ENCODE results near the gene MAPK10. TPM values are rescaled to one million over a fixed set of nuclear protein-coding genes. Genes with fewer than 3 reads are reported as not detected.

Gene MAPK10
- 3.3 TPM for polyA plus RNA-seq (ENCODE audit: insufficient read length)

DNA sequence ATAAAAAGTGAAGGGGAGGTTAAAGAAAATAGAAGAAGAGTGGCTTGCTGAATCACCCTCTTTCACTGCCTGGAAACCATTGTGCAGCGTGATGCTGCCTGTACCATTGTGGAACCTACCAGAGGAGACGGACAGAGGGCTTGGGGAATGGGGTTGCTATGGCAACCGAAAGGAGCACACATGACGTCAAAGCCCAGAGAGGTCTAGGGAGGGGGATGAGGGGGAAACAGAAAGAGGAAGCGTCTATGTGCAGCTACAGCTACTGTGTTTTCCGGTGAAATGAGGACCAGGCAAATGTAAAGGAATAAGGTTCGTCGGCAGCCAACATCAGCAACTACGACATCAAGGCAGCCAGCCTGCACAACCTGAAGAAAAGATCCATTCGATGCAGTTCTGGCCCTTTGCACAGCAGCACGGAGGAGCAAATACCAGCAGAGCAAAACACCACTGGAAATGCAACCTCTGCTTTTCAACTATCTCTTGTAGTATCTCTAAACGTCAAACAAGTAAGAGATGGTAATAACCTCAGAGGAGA lies at the start of gene MAPK10:
TSS of gene MAPK10 (minus strand) at position 110 of the 535 bp plus-strand sequence.
- peak; percentile 75 for DNase-seq (ENCODE audit: low read depth)

- no peak for DNase-seq (ENCODE audit: low read depth)
Observed at GRCh38 chr4:86403575-86403974, 43.7 kb upstream of the MAPK10 start.

DNA sequence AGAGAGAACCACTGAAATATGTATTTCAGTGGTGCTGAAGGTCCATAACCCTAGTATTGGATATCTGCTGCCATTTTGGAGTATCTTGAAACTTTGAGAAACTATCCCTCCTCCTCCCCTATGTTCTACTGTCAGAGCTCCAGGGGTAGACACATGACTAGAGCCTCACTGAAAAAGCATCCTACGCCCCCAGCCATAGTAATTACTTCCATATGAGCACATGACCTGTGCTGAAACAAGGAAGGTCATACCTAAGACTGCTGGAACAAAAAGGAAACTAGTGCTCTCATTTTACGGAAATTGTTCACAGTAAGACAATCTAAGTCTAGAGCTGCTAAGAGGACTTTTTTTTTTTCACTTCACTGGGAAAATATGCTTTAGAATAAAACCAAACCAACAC lies 42.0 kb upstream of the MAPK10 start:
- DNase-seq (ENCODE audit: low read depth), result no peak

DNA sequence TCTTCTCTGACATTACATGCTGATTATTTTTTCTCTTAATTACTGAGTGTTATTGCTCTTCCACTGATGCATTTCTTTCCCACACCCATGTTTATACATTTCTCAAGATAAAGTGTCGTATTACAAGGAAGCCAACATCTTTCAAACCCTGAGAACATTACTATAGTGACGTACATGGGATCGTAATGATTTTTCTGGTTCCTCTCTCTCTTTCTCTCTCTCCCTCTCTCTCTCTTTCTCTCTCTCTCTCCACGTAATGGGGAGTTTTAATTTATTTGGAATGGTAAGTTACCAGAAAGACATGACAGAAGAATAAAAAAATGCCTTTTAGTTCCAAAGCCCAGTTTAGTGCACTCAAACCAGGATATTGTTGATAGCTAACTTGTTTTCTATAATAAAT lies 40.4 kb upstream of the MAPK10 start:
- no peak for DNase-seq (ENCODE audit: low read depth)

DNA sequence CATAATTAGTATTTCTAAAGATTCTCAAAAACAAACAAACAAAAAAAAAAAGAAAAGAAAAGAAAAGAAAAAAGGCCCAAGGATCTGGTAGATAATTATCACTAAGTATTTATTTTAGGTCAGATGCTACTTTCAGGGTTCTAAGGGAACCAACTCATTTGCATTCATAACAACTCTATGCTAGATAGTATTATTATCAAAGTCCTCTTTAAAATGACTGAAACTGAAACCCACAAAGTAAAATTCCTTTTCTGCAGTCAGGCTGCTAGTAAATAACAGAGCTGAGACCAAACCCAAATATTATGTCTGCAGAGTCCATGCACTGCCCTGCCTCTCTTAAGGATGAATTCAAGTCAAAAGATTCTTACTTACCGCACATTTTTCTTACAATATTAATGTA lies 38.3 kb upstream of the MAPK10 start:
- DNase-seq (ENCODE audit: low read depth), result no peak

- no peak for DNase-seq (ENCODE audit: low read depth)
Observed at GRCh38 chr4:86393749-86394148, 33.9 kb upstream of the MAPK10 start.

- DNase-seq (ENCODE audit: low read depth), result no peak
Observed at GRCh38 chr4:86389664-86390063, 29.8 kb upstream of the MAPK10 start.

GRCh38 chr4:86388252-86388651 lies 28.4 kb upstream of the MAPK10 start:
- DNase-seq (ENCODE audit: low read depth), result no peak

GRCh38 chr4:86386817-86387415 lies 27.1 kb upstream of the MAPK10 start:
- DNase-seq (ENCODE audit: low read depth), result no peak

DNA sequence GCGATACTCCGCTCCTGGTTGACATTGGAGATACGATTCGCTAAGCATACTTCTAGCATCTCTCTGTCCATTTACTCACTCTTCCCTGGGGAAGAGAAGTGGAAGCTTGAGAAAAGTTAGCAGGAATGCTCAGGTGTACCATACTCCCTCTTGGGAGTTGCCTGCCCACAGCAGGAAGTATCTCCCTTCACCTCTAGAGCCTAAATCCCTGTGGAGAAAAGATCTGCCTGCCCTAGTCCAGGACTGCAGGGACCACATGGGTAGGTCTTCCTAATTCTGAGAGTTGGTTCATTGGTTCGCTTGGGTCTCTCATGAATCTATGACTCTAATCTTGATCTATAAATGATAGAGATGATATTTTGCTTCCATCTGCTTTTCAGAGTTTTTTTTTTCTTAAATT lies 26.3 kb upstream of the MAPK10 start:
- DNase-seq (ENCODE audit: low read depth), result no peak

DNA sequence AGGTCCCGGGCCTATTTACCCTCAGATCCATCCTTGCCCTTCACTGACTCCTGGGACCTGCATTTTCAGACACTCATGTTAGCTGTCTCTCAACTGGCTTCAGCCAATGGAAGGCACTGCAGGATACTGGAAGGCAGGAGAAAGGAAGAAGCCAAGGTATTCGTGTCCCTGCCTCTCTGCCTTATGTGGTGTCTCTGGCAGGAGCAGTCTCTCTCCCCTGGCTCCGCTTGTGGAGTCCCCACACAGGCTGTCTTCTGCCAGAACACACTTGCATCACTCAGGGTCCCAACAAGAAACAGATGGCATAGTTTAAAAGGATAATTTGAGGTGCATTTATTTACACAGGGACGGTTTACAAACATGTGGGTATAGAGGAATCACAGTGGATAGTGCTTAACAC lies 21.6 kb upstream of the MAPK10 start:
- no peak for DNase-seq (ENCODE audit: low read depth)

DNA sequence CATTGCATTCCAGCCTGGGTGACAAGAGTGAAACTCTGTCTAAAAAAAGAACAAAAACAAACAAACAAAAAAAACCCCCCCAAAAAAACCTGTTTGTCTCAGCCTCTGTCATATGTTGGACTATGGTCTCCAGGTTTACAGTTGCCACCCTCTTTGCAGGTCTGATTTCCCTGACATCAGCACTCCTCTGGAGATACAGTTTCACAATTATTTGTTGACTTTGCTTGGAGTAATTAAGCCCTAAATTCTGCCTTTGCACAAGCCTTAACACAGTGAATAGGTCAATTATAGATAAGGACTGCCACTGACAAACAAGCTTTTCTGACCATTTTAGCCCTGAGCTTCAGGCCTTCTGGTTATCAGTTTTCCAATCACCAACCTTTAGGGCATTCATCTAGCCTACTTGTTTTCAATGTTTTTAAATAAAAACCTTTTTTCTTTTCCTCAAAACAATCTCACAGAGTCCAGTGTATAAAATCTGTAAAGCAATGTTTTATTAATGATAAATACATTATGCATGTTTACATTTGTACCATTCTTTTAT lies 20.4 kb upstream of the MAPK10 start:
- no peak for DNase-seq (ENCODE audit: low read depth)

- DNase-seq (ENCODE audit: low read depth), result no peak
Observed at GRCh38 chr4:86376850-86377249, 17.0 kb upstream of the MAPK10 start.

- no peak for DNase-seq (ENCODE audit: low read depth)
Observed at GRCh38 chr4:86368433-86368832, 8.6 kb upstream of the MAPK10 start.

DNA sequence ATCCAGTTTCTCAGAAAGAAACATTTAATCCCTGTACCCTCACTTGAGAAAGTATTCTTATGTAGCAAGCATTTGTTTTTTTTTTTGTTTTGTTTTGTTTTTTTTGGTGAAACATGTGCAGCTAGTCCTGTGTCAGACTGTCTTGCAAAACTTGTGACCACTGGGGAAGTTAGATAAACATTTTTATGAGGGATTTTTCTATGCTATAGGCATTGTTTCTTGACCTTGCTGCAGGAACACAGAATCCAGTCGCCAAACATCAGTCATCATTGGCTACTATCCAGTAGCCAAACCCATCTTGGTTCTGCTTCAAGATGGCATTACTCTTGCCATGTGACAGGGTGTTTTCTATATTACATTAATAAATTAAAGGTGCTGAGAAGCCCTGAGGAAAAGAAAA lies 7.7 kb upstream of the MAPK10 start:
- no peak for DNase-seq (ENCODE audit: low read depth)

GRCh38 chr4:86366920-86367319 lies 7.1 kb upstream of the MAPK10 start:
- DNase-seq (ENCODE audit: low read depth), result no peak

DNA sequence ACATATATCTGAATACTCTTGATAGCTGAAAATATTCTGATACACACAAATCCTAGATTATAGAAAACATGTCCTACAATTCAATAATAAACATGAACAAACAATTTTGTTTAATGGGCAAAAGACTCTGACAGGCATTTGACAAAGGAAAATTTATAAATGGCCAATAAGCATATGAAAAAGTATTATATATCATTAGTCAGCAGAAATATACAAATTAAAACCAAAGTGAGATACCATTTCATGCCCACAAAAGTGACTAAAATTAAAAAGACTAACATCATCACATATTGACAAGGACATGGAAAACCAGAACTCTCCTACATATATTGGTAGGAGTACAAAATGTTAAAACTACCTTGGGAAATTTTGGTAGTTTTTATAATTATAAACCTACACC lies 2.7 kb upstream of the MAPK10 start:
- no peak for DNase-seq (ENCODE audit: low read depth)

DNA sequence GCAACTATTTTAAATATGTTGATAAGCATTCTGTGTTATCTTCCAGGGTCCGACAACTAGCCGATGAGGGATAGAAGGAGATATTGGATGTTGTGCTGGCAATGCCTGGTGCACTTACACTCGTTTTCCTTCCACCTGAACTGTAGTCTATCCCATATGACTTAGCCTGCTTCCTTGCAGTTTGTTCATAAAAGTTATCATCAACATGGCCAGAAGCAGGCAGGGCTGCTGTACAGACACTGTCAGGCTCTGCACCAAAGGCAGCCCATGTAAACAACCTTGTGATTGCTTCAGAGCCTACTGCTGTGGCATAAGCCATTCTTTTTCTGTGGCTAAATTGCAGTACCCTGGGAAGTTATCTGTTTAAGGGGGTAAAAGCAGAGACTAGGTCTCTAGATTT lies 1.6 kb downstream of the MAPK10 start:
- no peak for DNase-seq (ENCODE audit: low read depth)

GRCh38 chr4:86357608-86358007 lies 2.2 kb downstream of the MAPK10 start:
- DNase-seq (ENCODE audit: low read depth), result no peak

DNA sequence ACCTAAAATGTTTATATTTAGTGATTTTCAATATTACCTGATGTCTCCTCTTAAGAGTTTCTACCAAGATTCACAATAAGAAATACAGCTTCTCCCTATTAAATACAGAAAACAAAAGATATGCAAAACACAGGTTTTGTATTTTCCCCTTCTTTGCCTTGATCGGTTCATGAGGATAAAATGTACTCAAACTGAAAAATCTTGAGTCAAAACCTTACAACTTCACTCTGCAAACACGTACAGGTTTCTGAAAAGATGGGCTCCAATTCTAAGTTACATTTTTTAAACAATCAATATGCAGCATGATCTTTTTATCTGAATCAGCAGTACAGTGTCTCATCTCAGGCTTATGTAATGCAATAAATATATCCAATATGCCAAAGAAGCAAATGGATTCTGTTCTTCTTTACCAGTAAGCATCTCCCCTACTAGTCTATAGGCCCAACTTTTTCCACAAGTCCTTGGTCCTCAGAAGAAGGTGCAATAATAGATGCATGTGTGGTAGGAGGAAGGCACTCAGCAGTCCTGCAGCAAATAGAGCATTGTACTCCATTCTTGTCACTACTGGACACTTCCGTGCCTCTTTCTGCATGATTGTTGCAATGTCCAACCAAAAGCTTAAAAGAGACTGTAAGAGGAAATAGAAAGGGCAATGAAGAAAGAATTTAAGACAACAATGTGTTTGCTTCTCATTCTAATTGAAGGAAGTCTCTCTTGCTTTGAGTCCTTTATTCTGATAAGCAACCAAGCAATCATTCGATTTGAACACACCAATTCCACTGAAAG lies 3.2 kb downstream of the MAPK10 start:
- DNase-seq (ENCODE audit: low read depth), result no peak

DNA sequence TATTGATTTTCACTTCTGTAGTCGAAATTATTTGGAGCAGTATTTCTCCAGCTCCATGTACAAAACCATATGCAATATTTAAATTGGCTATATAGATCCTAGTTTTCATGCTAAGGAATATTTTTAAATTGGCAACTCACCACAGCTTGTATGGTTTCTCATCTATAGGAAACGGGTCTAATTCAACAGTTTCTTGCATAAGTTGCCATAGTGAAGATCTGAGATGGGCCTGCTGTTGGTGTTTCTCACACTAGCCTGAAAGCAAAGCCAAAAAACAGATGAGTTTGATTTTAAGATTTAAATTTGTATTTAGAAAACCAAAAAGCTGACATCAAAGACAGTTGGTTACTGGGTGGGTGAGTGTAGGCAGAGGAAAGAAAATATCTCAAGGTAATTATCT lies 5.5 kb downstream of the MAPK10 start:
- no peak for DNase-seq (ENCODE audit: low read depth)

DNA sequence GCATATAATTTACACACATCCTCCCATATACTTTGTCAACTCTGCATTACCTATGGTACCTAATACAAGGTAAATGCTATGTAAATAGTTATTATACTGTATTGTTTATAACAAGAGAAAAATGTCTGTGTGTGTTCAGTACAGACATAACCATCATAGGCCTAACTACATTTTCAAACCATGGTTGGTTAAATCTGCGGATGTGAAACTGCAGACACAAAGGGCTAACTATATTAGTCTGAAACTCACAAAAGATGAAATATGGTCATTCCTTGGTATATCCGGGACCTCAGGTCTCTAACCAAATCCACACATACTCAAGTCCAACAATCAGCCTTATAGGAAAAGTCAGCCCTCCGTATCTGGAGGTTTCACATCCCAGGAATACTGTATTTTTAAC lies 13.5 kb downstream of the MAPK10 start:
- no peak for DNase-seq (ENCODE audit: low read depth)

DNA sequence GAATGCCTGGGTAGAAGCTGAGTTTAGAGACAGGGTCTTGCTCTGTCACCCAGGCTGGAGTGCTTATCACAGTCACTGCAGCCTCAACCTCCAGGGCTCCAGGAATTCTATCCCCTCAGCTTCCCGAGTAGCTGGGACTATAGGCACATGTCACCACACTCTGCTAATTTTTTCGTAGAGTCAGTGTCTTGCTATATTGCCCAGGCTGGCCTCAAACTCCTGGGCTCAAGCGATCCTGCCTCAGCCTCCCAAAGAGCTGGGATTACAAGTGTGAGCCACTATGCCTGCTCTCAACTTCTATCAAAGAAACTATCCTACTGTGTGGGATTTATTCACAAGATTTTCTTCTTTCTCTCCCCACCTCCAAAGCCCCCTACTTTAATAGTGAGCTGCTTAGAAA lies 15.7 kb downstream of the MAPK10 start:
- DNase-seq (ENCODE audit: low read depth), result no peak
